Measurements from ENCODE around the gene PGAP3.

PGAP3 gene

GRCh38 chr17:39659279-39660010 is 28.4 kb downstream of the PGAP3 start:
- DNase-seq = no peak

- DNase-seq = no peak
Observed at GRCh38 chr17:39658760-39659159, 29.1 kb downstream of the PGAP3 start.

GRCh38 chr17:39658346-39658745 is 29.5 kb downstream of the PGAP3 start:
- no peak for DNase-seq

GRCh38 chr17:39655105-39655504 is 32.8 kb downstream of the PGAP3 start:
- DNase-seq = no peak

GRCh38 chr17:39653662-39654331 is 34.1 kb downstream of the PGAP3 start:
- peak; percentile 80 for DNase-seq

GRCh38 chr17:39653316-39653661 is 34.6 kb downstream of the PGAP3 start:
- DNase-seq = no peak

- DNase-seq = no peak
Observed at GRCh38 chr17:39652587-39653315, 35.1 kb downstream of the PGAP3 start.

GRCh38 chr17:39651923-39652586 is 35.8 kb downstream of the PGAP3 start:
- DNase-seq = no peak

- DNase-seq = no peak
Observed at GRCh38 chr17:39650121-39650579, 37.7 kb downstream of the PGAP3 start.

GRCh38 chr17:39648616-39649366 is 39.1 kb downstream of the PGAP3 start:
- no peak for DNase-seq

GRCh38 chr17:39647256-39647655 is 40.6 kb downstream of the PGAP3 start:
- no peak for DNase-seq

GRCh38 chr17:39643271-39643670 is 44.6 kb downstream of the PGAP3 start:
- no peak for DNase-seq

- no peak for DNase-seq
Observed at GRCh38 chr17:39642291-39643074, 45.4 kb downstream of the PGAP3 start.

- no peak for DNase-seq
Observed at GRCh38 chr17:39641883-39642282, 46.0 kb downstream of the PGAP3 start.

GRCh38 chr17:39641097-39641496 is 46.8 kb downstream of the PGAP3 start:
- no peak for DNase-seq

GRCh38 chr17:39640591-39641031 is 47.2 kb downstream of the PGAP3 start:
- DNase-seq = no peak

- DNase-seq = no peak
Observed at GRCh38 chr17:39639566-39640458, 48.0 kb downstream of the PGAP3 start.

- DNase-seq = no peak
Observed at GRCh38 chr17:39639043-39639442, 48.8 kb downstream of the PGAP3 start.

- DNase-seq = no peak
Observed at GRCh38 chr17:39638317-39638716, 49.5 kb downstream of the PGAP3 start.

GRCh38 chr17:39636927-39637736 is 50.7 kb downstream of the PGAP3 start, which contains the start of gene STARD3:
Gene STARD3 (plus strand): TSS chr17:39637144. CDS start chr17:39653532, 16,388 bp downstream.
- DNase-seq = peak; percentile 92

Measured in activated T-cell treated with anti-CD3 and anti-CD28 coated beads, Interleukin-2, amount 50 U/mL, for 1 hour (primary cell).